H1 (cell line): Measurements from ENCODE around the gene KCNMA1.

Experiments
- POLR2A ChIP-seq, 2 experiments: IDR thresholded peaks; 1 replicate in 1 of 2; 2 replicates in 1 of 2; pipeline ENCODE4 v1.6.1; 2011; ENCODE audit warnings: low read depth in 2 of 2, low read length in 2 of 2, mild to moderate bottlenecking in 2 of 2; ENCODE audit errors: control extremely low read depth in 1 of 2
- POLR2AphosphoS5 ChIP-seq: IDR thresholded peaks from 2 replicates; pipeline ENCODE4 v1.6.1; 2011; ENCODE audit warnings: low read depth, low read length
- TAF1 ChIP-seq: IDR thresholded peaks from 2 replicates; pipeline ENCODE4 v1.6.1; 2011; ENCODE audit warnings: mild to moderate bottlenecking, low read depth, low read length
- TF ChIP-seq, protein P1 (sequence below), 3 experiments: IDR thresholded peaks; 1 replicate in 2 of 3; 2 replicates in 1 of 3; pipeline versions ENCODE4 v1.5.1 to v1.6.1; 2011; ENCODE audit warnings: low read length in 3 of 3, mild to moderate bottlenecking in 3 of 3, inconsistent platforms in 2 of 3, low read depth in 1 of 3, moderate library complexity in 1 of 3; ENCODE audit not compliant: insufficient read depth in 1 of 3; ENCODE audit errors: control extremely low read depth in 1 of 3
- TF ChIP-seq, protein P2 (sequence below): IDR thresholded peaks from 2 replicates; pipeline ENCODE4 v1.6.1; 2012; ENCODE audit warnings: inconsistent platforms
- TF ChIP-seq, protein P3 (sequence below): fragments of 300-600 bp; sonication (generic); IDR thresholded peaks from 2 replicates; pipeline ENCODE4 v1.7.1; 2012; ENCODE audit warnings: low read length, moderate library complexity, mild to moderate bottlenecking, inconsistent platforms; ENCODE audit not compliant: insufficient replicate concordance

DNA sequence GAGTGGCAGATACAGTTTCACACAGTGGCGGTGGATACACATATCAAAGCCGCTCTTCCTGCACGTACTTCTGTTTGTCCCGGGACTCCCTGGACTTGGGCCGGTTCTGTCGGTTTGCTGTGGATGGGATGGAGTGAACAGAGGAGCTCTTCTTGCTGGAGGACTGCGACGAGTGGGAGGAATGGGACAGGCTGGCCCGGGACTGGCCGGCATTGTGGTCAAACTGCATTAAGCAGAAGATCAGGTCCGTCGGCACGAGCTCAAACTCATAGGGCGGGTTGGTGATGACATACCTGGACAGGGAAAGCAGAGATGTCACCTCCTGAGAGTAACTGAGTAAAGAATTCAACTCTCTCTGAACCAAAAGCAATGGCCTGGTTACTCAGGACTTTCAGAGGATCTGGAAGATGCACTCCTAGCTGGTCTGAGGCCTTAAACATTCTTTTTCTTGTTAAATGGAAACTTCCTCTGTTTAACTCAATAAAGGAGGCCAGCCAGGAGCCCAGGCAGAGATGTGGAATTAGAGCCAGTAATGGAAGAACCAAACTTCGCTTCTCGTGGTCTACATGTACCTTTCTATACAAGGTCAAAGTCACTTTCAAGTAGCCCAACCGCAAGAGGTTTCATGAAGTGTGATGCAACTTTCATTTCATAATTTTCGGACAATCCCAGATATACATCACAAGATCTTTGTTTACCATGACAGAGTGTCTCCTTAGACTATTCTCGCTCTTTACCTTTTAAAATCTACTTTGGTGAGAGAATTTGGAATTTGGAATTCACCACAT lies 750.2 kb downstream of the KCNMA1 start:
- TF ChIP-seq TAF1: no peak
- no peak for TF ChIP-seq POLR2AphosphoS5
- TF ChIP-seq POLR2A (IDR thresholded peaks at IDR 0.05; ENCODE audit: control extremely low read depth in 1 of 2, low read depth in 2 of 2, low read length in 2 of 2): no peak
- TF ChIP-seq, protein P1, sequence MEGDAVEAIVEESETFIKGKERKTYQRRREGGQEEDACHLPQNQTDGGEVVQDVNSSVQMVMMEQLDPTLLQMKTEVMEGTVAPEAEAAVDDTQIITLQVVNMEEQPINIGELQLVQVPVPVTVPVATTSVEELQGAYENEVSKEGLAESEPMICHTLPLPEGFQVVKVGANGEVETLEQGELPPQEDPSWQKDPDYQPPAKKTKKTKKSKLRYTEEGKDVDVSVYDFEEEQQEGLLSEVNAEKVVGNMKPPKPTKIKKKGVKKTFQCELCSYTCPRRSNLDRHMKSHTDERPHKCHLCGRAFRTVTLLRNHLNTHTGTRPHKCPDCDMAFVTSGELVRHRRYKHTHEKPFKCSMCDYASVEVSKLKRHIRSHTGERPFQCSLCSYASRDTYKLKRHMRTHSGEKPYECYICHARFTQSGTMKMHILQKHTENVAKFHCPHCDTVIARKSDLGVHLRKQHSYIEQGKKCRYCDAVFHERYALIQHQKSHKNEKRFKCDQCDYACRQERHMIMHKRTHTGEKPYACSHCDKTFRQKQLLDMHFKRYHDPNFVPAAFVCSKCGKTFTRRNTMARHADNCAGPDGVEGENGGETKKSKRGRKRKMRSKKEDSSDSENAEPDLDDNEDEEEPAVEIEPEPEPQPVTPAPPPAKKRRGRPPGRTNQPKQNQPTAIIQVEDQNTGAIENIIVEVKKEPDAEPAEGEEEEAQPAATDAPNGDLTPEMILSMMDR (IDR thresholded peaks at IDR 0.05; ENCODE audit: control extremely low read depth in 1 of 3, insufficient read depth in 1 of 3, low read depth in 1 of 3, low read length in 3 of 3): no peak
- TF ChIP-seq, protein P2, sequence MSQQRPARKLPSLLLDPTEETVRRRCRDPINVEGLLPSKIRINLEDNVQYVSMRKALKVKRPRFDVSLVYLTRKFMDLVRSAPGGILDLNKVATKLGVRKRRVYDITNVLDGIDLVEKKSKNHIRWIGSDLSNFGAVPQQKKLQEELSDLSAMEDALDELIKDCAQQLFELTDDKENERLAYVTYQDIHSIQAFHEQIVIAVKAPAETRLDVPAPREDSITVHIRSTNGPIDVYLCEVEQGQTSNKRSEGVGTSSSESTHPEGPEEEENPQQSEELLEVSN: no peak
- TF ChIP-seq, protein P3, sequence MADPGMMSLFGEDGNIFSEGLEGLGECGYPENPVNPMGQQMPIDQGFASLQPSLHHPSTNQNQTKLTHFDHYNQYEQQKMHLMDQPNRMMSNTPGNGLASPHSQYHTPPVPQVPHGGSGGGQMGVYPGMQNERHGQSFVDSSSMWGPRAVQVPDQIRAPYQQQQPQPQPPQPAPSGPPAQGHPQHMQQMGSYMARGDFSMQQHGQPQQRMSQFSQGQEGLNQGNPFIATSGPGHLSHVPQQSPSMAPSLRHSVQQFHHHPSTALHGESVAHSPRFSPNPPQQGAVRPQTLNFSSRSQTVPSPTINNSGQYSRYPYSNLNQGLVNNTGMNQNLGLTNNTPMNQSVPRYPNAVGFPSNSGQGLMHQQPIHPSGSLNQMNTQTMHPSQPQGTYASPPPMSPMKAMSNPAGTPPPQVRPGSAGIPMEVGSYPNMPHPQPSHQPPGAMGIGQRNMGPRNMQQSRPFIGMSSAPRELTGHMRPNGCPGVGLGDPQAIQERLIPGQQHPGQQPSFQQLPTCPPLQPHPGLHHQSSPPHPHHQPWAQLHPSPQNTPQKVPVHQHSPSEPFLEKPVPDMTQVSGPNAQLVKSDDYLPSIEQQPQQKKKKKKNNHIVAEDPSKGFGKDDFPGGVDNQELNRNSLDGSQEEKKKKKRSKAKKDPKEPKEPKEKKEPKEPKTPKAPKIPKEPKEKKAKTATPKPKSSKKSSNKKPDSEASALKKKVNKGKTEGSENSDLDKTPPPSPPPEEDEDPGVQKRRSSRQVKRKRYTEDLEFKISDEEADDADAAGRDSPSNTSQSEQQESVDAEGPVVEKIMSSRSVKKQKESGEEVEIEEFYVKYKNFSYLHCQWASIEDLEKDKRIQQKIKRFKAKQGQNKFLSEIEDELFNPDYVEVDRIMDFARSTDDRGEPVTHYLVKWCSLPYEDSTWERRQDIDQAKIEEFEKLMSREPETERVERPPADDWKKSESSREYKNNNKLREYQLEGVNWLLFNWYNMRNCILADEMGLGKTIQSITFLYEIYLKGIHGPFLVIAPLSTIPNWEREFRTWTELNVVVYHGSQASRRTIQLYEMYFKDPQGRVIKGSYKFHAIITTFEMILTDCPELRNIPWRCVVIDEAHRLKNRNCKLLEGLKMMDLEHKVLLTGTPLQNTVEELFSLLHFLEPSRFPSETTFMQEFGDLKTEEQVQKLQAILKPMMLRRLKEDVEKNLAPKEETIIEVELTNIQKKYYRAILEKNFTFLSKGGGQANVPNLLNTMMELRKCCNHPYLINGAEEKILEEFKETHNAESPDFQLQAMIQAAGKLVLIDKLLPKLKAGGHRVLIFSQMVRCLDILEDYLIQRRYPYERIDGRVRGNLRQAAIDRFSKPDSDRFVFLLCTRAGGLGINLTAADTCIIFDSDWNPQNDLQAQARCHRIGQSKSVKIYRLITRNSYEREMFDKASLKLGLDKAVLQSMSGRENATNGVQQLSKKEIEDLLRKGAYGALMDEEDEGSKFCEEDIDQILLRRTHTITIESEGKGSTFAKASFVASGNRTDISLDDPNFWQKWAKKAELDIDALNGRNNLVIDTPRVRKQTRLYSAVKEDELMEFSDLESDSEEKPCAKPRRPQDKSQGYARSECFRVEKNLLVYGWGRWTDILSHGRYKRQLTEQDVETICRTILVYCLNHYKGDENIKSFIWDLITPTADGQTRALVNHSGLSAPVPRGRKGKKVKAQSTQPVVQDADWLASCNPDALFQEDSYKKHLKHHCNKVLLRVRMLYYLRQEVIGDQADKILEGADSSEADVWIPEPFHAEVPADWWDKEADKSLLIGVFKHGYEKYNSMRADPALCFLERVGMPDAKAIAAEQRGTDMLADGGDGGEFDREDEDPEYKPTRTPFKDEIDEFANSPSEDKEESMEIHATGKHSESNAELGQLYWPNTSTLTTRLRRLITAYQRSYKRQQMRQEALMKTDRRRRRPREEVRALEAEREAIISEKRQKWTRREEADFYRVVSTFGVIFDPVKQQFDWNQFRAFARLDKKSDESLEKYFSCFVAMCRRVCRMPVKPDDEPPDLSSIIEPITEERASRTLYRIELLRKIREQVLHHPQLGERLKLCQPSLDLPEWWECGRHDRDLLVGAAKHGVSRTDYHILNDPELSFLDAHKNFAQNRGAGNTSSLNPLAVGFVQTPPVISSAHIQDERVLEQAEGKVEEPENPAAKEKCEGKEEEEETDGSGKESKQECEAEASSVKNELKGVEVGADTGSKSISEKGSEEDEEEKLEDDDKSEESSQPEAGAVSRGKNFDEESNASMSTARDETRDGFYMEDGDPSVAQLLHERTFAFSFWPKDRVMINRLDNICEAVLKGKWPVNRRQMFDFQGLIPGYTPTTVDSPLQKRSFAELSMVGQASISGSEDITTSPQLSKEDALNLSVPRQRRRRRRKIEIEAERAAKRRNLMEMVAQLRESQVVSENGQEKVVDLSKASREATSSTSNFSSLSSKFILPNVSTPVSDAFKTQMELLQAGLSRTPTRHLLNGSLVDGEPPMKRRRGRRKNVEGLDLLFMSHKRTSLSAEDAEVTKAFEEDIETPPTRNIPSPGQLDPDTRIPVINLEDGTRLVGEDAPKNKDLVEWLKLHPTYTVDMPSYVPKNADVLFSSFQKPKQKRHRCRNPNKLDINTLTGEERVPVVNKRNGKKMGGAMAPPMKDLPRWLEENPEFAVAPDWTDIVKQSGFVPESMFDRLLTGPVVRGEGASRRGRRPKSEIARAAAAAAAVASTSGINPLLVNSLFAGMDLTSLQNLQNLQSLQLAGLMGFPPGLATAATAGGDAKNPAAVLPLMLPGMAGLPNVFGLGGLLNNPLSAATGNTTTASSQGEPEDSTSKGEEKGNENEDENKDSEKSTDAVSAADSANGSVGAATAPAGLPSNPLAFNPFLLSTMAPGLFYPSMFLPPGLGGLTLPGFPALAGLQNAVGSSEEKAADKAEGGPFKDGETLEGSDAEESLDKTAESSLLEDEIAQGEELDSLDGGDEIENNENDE: no peak
